Measurements from ENCODE around the gene ZNF148. TPM values are rescaled to one million over a fixed set of nuclear protein-coding genes. Genes with fewer than 3 reads are reported as not detected.
A peak's percentile ranks its signal among the peaks of the same experiment; 100 is the strongest.

Gene ZNF148
- total RNA-seq, 4 donors from 2014 or later = 17.0 to 34.9 (median 20.0) TPM

- Histone ChIP-seq H3K9me3 (no peaks in the 10 kb centered on the region), H3K27me3 (no peaks in the 10 kb centered on the region), H3K4me3 (no peak overlapping the region), H3K4me1 (peaks cover 0 to 7% of the 10 kb centered on the region in 2 donors), H3K27ac (no peak overlapping the region), H3K36me3 (no peaks in the 10 kb centered on the region)
- intact Hi-C loops (cut with DNase I; ENCODE audit: low total_unique reads) = loop anchor here (10.0 kb wide), 2 partner anchors 325 to 355 kb away; partner anchors contain the start of gene HEG1
- TF ChIP-seq CTCF (IDR thresholded peaks at IDR 0.05 in 4 of 5, conservative IDR thresholded peaks at IDR 0.05 in 1 of 5) = no peak
- no peak for TF ChIP-seq POLR2A (IDR thresholded peaks at IDR 0.05)
- in situ Hi-C loops (cut with MboI; ENCODE audit: low sequenced_read_pairs in 4 of 4) = no loop called here
- DNase-seq (no peak), ATAC-seq (no peak)
These were observed 4.4 kb upstream of the ZNF148 start for GRCh38 chr3:125379483-125379882.

DNA sequence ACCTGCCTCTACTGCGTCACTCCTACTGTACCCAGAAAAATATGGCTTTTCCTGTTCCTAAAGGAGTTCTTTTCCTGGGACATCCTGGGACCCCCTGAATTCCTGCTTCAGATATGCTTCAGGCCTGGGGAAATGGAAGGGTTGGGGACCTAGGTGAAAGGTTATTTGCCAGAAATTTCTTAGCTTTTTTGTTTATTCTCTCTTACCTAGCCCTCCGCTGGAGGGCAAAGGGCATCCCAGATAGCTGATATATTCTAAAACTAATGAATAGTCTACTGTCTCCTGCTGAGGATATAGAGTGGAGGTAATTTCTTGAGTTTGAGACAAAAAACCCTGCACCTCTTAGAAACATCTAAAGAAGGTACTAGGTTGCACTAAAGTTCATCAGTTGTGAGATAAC lies 3.6 kb upstream of the ZNF148 start:
- ATAC-seq (no peak), DNase-seq (no peak)
- in situ Hi-C loops (cut with MboI; ENCODE audit: low sequenced_read_pairs in 4 of 4) = no loop called here
- intact Hi-C loops (cut with DNase I; ENCODE audit: low total_unique reads) = loop anchor here (10.0 kb wide), 2 partner anchors 324 to 354 kb away; partner anchors contain the start of gene HEG1
- Histone ChIP-seq H3K4me3 (no peak overlapping the region), H3K27me3 (no peaks in the 10 kb centered on the region), H3K36me3 (no peaks in the 10 kb centered on the region), H3K27ac (no peak overlapping the region), H3K4me1 (peaks cover 5 to 11% of the 10 kb centered on the region in 2 donors), H3K9me3 (no peaks in the 10 kb centered on the region)
- no peak for TF ChIP-seq POLR2A (IDR thresholded peaks at IDR 0.05)
- TF ChIP-seq CTCF (IDR thresholded peaks at IDR 0.05 in 4 of 5, conservative IDR thresholded peaks at IDR 0.05 in 1 of 5) = no peak

DNA sequence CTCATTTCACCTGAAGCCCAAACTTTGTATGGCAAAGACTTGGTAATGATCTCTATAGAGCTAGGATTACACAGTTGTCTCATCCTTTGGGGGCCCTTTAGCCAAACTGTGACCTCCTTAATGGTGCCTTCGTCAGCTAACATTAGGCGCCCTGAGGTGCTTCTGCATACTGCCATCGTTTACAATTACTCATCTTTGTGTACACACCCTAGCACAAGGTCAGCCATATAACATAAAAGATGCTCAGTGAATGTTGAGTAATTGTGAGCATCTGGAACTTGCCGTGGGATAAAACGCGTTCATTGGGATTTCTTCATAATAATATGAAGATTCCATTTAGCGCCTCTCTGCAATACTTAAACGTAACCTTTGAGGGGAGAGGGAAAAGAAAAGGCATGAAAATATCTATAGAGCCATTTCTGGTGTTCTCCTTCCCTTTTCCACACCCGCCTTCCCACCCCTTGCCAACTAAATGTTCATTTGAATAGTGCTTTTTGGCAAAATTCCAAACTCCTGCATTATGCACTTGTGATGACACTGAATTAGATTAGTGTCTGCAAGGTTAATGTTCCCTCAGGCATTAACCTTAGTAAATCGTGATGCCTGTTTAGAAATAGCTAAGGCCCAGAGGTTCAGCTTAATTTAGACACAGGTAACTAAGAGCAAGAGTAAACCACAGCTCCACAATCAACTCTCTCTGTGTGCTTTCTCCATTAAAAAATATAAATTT lies 990 bp upstream of the ZNF148 start:
- Histone ChIP-seq H3K27me3 (no peaks in the 10 kb centered on the region), H3K4me3 (peak overlapping the region; percentile 69 to 88 (median 78)), H3K36me3 (no peaks in the 10 kb centered on the region), H3K27ac (peak overlapping the region; percentile 84 to 95 (median 92)), H3K4me1 (peaks cover 13 to 16% of the 10 kb centered on the region in 2 donors), H3K9me3 (no peaks in the 10 kb centered on the region)
- DNase-seq (no peak), ATAC-seq (peak in 1 of 2 donors; percentile 4)
- in situ Hi-C loops (cut with MboI; ENCODE audit: low sequenced_read_pairs in 4 of 4) = no loop called here
- intact Hi-C loops (cut with DNase I; ENCODE audit: low total_unique reads) = loop anchor here (2.0 to 10.0 kb wide), 3 partner anchors 19 to 351 kb away; partner anchors contain the start of gene HEG1
- TF ChIP-seq CTCF (IDR thresholded peaks at IDR 0.05 in 4 of 5, conservative IDR thresholded peaks at IDR 0.05 in 1 of 5) (no peak), POLR2A (IDR thresholded peaks at IDR 0.05) (no peak)

DNA sequence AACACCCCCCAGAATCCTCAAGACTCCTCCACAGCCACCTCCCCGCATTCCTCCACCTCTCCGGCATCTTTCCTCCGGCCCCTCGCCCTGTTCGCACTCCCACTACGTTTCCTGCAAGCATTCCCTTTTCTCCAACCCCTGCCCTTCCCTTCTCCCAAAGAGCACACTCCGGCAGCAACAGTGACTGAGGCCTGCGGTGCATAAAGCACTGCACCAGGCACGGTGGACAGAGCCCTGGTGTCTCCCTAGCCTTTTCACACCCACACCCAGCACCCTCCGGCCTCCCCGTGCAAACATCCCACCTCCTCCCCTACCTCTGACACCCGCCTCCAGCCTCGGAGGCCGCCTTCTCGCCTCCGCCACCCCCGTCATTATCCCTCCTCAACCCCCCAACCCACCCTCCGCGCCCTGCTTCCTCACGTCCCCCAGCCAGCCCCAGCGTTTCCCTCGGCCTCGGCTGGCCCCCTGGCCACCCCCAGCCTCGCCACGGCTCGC lies 577 bp downstream of the ZNF148 start:
- ATAC-seq = peak; percentile 25 to 35
- Histone ChIP-seq H3K36me3 (no peaks in the 10 kb centered on the region), H3K4me3 (peak overlapping the region; percentile 69 to 88 (median 78)), H3K27ac (peak overlapping the region; percentile 84 to 95 (median 92)), H3K9me3 (no peaks in the 10 kb centered on the region), H3K4me1 (peaks cover 13 to 21% of the 10 kb centered on the region in 2 donors), H3K27me3 (no peaks in the 10 kb centered on the region)
- intact Hi-C loops (cut with DNase I; ENCODE audit: low total_unique reads) (loop anchor here (2.0 to 10.0 kb wide), 4 partner anchors 18 to 350 kb away; partner anchors contain the start of gene HEG1), in situ Hi-C loops (cut with MboI; ENCODE audit: low sequenced_read_pairs in 4 of 4) (no loop called here)
- TF ChIP-seq CTCF (IDR thresholded peaks at IDR 0.05 in 4 of 5, conservative IDR thresholded peaks at IDR 0.05 in 1 of 5) (no peak), POLR2A (IDR thresholded peaks at IDR 0.05) (no peak)
- peak in 1 of 2 donors; percentile 22 for DNase-seq
